Activated CD8-positive, alpha-beta memory T cell treated with anti-CD3 and anti-CD28 coated beads for 1 hour (primary cell): ENCODE measurements around the gene ARMH3.
"Not testable (repeated sequence)": the region's sequence is repeated elsewhere in the genome, so short reads cannot be mapped to it uniquely, and the experiment has no call there.

Source experiments
- DNase-seq, 2 donors: peaks; one replicate each; pipeline ENCODE4 v3.0.0-alpha.2; 2020; ENCODE audit warnings: low read depth in 1 of 2; ENCODE audit errors: extremely low read depth in 1 of 2

The ARMH3 gene

DNA sequence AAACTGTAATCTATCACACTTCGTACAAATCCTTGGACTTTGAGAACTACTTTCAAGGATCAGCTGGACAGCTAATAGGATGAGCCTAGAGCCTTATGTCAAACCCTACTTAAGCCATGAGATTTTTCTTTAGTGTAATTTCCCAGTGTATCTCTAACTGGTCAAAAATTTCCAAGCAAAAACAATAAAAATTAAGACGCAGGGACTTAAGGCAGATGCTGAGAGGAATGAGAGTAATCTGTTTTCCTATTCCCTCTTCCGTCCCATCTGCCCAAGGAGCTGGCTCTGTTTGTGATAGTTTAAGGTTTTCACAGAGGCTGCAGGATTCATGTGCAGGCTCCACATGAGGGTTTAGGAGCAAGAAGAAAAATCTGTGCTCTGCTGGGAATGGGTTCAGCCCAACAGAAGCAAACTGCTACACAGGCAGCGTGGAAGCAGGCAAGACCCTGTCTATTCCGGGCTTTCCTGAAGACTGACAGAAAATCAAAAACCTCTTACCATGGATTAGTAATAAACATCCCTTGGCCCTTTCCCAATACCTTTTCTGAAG is 62.2 kb downstream of the ARMH3 start:
- no peak for DNase-seq

DNA sequence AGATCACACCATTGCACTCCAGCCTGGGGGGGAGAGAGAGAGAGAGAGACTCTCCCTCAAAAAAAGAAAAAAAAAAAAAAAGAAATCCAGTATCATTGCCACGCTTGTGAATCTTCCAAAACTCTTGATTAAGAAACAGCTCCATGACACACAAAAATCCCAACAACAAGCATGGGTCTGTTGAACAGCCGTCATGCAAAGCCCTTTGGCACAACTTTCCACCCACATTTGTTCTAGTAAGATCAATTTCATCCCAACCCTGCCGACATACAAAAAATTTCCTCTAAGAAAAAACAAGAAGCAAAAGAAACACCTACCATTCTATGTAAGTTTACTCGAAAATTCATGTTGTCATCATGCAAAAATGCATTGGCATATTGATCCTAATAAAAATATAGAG is 62.8 kb downstream of the ARMH3 start:
- no peak for DNase-seq

DNA sequence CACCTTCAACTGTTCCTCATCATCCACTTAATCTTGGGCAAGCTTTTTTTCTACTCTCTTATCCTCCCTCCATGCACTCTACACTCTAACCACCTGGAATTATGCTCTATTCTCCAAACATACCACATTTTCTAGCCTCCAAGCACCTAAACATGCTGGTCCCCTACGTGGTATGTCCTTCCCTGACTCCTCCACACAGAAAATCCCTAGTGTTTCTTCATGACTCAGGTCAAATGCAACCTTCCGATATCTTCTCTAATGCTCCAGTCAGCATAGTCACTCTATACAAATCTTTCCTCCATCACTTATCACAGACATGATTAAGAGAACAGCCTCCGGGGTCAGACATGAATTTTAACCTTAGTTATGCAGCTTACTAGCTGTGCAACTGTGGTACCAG is 68.8 kb downstream of the ARMH3 start:
- no peak for DNase-seq

DNA sequence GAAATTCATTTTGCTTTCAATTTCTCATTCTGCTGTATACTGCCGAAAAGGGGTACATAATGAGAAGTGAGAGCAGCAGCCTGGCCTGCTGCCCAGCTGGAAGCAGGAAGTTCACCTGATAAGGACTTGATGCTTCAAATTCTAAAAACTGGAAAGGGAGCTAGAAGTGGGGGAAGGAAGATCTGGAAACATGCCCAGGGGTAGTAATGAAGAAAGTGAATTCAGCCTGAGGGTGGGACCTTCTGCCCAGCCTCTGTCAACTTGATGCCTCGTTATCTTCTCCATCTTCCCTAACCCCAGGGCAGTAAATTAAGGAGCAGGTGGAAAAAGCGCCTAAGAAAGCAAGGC is 69.4 kb downstream of the ARMH3 start:
- no peak for DNase-seq

DNA sequence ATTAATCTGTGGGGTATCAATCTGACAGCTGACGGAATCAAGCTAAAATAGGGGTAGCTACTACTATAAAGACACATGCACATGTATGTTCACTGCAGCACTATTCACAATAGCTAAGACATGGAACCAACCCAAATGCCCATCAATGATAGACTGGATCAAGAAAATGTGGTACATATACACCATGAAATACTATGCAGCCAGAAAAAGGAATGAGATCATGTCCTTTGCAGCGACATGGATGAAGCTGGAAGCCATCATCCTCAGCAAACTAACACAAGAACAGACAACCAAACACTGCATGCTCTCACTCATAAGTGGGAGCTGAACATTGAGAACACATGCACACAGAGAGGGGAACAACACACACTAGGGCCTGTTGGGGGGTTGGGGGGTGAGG is 75.3 kb downstream of the ARMH3 start:
- DNase-seq, result not testable (repeated sequence)

DNA sequence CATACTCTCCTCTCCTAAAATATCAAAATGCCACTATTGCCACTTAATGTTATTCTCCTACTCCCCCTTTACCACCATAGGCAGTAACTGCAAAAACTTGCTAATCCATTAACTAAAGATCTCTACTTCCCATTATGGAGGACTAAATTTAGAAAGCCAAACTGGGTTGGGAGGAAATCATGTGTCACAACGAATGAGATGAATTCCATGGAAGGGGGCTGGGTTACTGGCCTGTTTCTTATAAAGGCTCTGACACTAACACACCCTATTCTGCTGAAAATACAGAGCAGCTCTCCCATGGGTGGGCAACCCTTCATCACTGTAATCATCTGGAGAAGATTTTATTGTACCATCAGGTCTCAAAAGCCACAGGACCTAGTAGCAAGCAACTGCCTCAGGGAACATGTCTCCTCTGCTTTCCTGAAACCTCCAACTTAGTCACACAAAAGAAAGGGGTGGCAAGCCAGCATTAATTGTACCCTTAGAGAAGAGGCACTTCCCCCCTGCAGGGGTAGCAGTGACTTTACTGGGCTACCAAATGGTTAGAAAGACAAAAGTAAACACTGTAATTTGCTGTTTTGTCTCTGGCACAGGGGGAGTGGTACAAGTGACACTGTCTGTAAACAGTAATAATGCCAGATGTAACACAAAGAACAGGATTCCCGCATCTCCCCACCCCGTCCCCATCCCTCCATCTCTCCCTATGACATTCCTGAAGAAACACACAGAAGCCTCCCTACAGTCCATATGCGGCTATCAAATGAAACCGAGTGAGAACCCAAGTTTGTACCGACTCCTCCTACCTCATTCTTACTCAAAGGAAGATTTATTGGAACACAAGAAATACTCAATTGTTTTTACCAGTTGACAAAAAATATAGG is 81.6 kb downstream of the ARMH3 start:
- no peak for DNase-seq

DNA sequence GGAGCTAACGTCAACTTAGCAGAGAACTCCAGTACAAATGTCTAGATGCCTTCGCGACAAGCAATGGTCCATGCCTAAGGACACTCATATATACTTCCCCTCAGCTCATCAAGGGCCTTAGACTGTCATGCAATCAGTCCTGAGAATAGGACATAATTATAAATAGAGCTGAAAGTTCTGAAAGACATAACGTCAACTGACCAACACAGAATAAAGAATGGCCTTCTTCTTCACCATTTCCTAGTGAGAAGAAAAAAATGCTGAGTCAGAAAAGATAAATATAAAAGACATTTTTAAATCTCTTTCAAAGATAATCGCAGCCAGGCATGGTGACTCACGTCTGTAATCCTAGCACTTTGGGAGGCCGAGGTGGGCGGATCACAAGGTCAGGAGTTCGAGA is 83.2 kb downstream of the ARMH3 start:
- no peak for DNase-seq

DNA sequence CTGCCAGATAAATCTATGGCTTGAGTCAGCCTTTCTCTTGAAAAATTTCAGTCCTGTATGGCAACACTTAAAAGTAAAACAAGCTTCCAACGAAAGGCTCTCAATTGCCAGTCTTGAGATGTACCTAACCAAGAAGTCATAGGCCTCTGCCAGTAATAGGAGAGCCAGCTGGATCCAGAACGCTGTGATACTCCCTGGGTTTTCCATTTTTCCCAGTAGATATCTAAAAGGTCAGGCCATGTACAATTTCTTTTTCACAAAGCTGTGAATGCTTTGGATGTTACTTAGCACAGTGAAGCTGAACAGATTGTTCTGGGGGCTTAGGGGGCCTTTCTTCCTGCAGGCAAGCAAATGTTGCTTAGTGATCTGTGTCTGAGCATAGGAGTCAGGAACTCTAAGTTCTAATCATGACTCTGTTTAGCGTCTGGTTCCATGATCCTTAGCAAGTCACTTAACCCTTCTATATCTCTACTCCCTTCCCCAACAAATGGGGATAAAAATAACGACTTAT is 86.5 kb downstream of the ARMH3 start:
- no peak for DNase-seq

DNA sequence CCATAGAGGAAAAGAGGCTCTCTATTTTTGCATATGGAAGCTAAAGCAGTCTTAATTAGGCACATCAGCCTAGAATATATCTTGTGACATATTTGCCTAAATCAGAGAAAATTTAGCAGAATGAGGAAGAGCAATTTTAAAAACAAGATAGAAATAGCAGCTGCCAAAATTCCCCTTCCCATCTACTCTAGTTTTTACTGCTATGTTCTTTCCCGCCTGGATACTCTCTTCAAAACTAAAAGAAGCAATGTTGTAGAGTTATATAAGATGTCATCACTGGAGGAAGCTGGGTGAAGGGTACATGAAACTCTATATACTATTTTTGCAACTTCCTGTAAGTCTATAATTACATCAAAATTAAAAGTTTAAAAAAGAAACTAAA is 87.0 kb downstream of the ARMH3 start:
- DNase-seq, result no peak

DNA sequence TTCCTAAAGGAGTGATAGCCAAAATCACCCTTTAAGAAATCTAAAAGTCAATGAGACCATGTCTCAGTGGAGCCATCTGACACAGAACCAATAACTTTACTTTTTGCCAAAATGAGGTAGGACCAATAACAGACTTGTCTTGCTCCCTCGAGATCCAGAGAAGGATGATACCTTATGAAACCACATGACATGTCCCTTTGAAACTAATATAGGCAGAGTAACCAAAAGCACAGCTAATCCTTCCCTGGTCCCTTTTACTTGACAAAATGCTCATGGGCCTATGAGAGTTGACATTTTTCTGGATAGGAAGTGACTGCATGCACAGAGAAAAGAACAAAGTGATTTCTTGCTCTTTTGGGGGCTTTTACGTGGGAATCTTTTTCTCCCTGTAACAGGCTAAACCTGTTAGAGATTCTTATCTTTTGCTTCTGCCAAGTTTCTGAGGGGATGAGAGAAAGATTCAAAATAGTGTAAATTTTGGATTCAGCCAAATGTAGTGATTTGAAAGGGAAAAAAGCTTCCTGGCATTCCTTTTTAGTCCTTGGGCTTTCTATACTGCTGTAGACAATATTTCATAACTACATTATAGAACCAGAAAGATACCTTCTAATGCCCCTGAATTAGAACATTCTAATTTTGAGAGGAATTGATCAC is 87.6 kb downstream of the ARMH3 start:
- DNase-seq, result no peak

DNA sequence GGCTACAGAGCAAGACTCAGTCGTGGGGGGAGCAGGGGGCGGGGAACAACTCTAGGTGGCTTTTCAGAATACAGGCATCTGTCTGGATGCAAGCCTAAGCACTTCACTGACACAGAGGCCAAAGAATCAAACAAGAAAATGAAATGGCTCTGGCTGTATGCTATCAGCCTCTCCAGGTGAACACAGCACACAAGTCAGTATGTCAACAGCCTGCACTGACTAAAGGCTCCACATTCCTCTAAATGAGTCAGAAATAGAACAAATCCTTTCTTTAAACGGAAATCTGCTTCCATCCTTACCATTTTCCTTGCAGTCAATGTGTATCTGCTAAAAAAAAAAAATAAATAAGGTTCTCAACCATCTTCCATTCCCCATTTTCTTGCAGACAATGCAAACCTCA is 88.3 kb downstream of the ARMH3 start:
- DNase-seq, result no peak

DNA sequence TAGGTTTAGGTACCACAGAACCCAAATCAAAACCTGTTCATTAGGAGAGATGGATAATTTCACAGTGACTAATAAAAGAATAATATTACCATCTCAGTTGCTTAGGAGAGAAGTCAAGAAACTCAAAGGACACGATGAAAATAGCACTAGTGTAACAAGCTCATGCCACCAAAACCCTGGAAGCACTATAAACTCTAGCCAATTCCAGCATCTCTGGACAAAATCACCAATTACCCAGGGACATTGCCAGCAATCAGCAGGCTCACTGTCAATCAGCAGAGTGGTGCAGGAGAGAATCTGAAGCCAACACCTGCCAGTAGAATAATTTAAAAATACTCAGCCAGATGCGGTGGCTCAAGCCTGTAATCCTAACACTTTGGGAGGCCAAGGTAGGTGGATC is 88.9 kb downstream of the ARMH3 start:
- no peak for DNase-seq

DNA sequence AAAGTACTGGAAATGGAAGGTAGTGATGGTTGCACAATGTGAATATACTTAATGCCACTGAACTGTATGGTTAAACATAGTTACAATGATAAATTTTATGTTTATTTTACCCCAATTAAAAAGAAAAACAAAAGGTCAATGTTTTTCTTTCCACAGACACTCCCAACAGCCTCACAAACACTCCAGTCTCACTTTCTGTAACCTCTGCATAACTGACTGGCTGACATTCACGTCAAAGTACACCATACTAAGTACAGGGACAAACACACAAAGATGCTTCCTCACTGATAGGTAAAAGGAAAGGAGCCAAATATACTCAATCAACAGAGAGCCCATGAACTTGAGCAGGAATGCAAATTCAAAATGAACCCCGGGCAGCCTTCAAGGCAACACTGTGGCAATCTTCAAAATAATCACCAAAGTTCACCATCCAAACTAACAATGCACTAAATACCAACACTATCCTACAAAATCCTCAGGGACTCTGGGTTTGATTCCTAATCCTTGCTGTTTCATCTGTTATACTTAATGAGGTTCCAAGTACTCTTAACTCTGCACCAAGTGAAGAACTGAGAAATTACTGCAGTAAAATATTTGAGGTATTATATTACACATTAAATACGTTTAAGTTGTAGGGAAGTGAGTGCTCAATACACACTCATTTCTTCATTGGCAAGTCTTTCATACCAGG is 90.8 kb downstream of the ARMH3 start:
- no peak for DNase-seq

DNA sequence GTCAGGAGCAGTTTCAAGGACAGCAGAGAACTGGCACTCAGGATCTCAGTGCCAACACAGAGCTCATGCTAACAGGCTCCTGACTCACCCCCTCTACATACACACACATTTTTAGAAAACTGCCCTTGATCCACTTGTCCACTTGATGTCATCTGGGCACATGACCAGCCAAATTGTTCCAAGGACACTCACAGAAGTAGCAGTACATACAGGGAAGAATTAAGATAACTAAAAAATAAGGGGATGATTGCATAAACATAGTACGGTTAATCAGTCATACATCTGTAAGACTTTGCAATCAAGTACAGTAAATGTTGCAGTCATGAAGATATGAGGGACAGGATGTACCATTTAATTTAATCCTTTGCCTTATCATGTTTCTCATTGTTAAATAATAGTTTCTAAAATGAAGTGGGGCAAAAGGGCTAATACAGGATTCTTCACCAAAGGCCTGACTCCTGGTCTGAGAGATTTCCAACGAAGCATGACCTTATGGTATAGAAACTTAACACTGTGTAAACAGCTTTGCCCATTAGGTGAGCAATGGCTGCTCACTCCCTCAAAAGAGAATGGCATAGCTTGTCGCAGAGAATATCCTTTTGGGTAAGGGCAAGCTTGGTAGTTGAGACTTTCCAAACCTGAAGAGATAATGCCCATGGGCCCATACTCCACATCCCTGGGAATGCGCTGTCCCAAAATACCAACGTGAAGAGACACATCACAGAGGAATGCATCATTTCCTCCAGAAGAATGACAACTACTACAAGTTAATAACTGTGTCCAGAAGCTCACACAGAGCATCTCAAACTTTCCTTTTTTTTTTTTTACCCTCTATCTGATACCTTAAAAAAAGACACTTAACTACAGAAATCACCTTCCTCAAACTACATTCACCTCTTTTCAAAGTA is 94.1 kb downstream of the ARMH3 start:
- no peak for DNase-seq

DNA sequence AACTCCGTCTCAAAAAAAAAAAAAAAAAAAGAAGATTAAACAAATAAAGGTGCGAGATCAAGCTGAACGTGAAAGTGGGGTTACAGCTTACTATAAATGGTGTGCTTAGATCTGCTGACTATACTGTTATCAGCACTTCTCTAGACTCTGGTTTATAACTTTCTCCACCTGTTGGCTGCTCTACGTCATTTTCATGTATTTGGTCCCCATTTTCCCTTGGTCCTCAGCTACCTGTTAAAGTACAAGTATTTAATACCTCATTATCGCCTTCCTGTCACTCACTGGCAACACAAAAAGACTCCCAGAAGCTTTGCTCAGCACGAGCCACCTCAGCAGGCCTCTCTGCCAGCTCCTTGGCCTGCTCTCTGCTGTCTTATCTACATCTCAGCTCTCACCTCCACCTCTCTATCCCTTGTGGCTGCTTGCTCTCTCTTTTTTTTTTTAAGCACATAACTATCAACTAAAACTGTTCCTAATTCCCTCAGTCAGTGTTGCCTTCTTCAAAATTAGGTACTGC is 95.0 kb downstream of the ARMH3 start:
- no peak for DNase-seq

DNA sequence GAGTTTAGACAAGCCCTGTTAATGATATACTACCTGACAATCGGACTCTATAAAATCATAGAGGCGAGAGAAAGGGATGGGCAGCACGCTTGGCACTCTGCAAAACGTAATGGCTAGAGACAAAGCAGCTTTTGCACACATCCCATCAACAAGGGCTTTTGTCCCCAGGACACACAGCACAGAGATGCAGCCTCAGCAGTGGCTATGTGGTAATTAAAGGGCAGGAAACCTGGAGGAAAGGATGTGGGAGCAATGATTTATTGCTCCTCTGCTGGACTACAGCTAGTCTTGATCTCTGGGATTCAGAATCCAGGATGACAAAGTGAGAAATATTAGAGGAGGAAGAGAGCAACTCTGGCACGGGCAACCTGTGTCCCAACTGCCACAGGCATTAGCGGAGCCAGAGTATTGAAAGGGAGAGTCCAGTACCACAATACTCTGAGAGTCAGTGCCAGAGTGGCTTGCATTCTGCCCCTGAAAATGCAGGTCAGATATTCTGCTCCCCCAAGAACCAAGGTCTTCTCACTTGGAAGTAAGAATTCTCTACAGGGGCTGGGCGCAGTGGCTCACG is 96.5 kb downstream of the ARMH3 start:
- no peak for DNase-seq

DNA sequence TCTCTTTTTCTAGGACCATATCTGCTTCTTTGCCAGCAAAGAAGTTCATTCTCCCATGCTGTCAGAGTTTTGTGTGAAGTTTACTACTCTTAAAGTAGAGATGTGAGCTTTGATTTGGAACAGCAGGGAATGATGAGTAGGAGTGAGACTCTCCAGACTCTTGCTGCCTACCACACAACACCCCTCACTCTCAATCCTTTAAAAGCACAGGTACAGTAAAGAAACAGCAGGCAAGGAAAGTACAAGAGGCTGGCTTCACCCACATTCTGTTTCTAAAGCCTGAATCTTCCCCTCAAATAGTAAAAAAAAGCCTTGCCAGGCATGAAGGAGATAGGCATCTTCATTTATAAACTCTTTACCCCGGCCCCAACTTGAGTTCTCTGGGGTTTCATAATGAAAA is 97.3 kb downstream of the ARMH3 start:
- no peak for DNase-seq

DNA sequence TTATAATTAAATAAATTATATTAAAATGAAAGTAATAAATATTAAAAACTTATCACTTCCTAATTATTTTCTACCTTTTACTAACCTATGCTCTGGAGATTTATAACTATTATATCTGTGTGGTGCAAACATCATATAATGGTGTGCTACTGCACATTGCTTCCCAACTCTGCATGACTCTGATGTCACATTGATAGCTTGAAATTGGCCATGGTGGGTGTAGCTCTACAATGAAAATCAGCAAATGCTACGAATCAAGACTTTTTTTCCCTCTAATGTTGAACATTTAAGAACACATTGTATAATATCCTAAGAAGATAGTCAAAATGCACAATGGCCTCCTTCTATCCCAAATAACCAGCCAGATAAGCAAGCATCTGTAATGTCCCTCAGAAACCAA is 99.1 kb downstream of the ARMH3 start:
- DNase-seq, result no peak

DNA sequence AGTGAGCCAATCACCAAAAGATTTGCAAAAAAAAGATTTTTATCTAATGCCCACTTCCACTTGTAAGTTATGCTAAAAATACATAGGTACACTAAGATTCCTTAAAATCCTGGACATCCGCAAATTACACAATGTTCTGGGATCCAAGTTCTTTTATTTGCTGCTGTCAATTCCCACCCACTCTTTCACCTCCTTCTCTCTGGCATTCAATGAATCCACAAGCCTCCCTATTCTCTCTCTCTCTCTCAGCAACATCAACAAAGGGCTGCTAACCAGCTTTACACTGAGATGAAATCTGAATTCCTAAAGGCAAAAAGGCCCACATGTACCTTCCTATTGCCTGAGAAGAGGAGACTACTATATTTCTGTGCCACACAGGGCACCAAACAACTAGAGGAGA is 99.9 kb downstream of the ARMH3 start:
- no peak for DNase-seq

DNA sequence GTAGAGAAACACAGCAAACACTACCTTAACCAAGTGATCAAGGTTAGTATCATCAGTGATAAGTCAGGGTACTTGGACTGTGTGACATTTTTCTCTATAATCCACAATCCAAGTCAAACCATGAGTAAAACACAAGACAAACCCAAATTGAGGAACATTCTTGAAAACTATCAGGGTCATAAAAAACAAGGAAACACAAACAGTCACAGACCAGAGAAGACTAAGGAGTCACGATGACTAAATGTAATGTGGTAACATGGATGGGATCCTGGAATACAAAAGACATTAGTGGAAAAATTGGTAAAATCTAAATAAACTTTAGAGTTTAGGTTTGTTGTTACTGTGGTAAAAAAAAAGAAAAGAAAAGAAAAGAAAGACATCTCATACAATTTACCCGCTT is 103.8 kb downstream of the ARMH3 start:
- no peak for DNase-seq
